GM23338 (cell line): ENCODE measurements around the gene ADAD2.

Source experiments
- CREB1 ChIP-seq: fragments of 250-450 bp; sonication (Bioruptor Pico); IDR thresholded peaks from 2 replicates; pipeline ENCODE4 v1.5.0; 2020; ENCODE audit warnings: low read depth, mild to moderate bottlenecking, moderate library complexity
- EZH2 ChIP-seq: fragments of 200-600 bp; sonication (generic); IDR thresholded peaks from one replicate; pipeline ENCODE4 v1.8.0; 2017; ENCODE audit warnings: antibody characterized with exemption, mild to moderate bottlenecking, low read depth; ENCODE audit not compliant: unreplicated experiment
- EZH2phosphoT487 ChIP-seq: fragments of 200-600 bp; sonication (generic); IDR thresholded peaks from one replicate; pipeline ENCODE4 v1.8.1; 2018; ENCODE audit warnings: antibody characterized with exemption; ENCODE audit not compliant: unreplicated experiment
- POLR2AphosphoS5 ChIP-seq: IDR thresholded peaks from 2 replicates; pipeline ENCODE4 v1.6.1; 2016; ENCODE audit warnings: antibody characterized with exemption, low read depth
- ZNF331 ChIP-seq: fragments of 250-450 bp; sonication (Bioruptor Pico); IDR thresholded peaks from 2 replicates; pipeline ENCODE4 v1.5.0; 2020; ENCODE audit warnings: low read depth, mild to moderate bottlenecking, moderate library complexity
- TF ChIP-seq, protein P1 (sequence below), 2 experiments: fragments of 200-600 bp in 1 of 2; sonication (generic) in 1 of 2; conservative IDR thresholded peaks; 2 replicates each; pipeline versions ENCODE4 v1.5.1 to v1.6.1; 2016 to 2017; ENCODE audit warnings: antibody characterized with exemption in 2 of 2, low read depth in 2 of 2, mild to moderate bottlenecking in 2 of 2, moderate library complexity in 1 of 2
- TF ChIP-seq, protein P2 (sequence below): IDR thresholded peaks from 2 replicates; pipeline ENCODE4 v1.6.1; 2016; ENCODE audit warnings: antibody characterized with exemption

DNA sequence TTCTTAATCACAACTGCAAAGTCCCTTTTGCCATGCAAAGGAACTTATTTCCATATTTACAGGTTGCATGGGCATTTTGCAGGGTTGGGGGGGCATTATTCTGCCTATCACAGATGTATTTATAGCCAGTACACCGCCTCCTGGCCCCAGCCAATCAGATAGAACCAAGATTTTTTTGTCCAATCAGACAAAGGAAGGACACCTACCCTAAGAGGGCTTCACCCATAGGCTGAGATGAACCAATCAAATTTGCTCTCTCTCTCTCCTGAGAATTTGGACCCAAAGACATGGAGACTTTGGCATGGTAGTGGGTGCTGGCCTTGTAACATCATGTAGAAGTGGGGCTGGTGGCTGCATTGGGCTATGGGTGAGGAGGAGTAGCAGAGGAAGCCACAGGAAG lies 52.8 kb downstream of the ADAD2 start:
- TF ChIP-seq, protein P1, sequence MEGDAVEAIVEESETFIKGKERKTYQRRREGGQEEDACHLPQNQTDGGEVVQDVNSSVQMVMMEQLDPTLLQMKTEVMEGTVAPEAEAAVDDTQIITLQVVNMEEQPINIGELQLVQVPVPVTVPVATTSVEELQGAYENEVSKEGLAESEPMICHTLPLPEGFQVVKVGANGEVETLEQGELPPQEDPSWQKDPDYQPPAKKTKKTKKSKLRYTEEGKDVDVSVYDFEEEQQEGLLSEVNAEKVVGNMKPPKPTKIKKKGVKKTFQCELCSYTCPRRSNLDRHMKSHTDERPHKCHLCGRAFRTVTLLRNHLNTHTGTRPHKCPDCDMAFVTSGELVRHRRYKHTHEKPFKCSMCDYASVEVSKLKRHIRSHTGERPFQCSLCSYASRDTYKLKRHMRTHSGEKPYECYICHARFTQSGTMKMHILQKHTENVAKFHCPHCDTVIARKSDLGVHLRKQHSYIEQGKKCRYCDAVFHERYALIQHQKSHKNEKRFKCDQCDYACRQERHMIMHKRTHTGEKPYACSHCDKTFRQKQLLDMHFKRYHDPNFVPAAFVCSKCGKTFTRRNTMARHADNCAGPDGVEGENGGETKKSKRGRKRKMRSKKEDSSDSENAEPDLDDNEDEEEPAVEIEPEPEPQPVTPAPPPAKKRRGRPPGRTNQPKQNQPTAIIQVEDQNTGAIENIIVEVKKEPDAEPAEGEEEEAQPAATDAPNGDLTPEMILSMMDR (conservative IDR thresholded peaks at IDR 0.05; ENCODE audit: low read depth in 2 of 2): no peak
- no peak for TF ChIP-seq EZH2
- no peak for TF ChIP-seq POLR2AphosphoS5
- no peak for TF ChIP-seq ZNF331 (CRISPR knock-in tag)
- no peak for TF ChIP-seq CREB1
- TF ChIP-seq EZH2phosphoT487: no peak
- TF ChIP-seq, protein P2, sequence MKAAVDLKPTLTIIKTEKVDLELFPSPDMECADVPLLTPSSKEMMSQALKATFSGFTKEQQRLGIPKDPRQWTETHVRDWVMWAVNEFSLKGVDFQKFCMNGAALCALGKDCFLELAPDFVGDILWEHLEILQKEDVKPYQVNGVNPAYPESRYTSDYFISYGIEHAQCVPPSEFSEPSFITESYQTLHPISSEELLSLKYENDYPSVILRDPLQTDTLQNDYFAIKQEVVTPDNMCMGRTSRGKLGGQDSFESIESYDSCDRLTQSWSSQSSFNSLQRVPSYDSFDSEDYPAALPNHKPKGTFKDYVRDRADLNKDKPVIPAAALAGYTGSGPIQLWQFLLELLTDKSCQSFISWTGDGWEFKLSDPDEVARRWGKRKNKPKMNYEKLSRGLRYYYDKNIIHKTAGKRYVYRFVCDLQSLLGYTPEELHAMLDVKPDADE: no peak
